ENCODE data around the gene TMEM53.

TMEM53 gene

DNA sequence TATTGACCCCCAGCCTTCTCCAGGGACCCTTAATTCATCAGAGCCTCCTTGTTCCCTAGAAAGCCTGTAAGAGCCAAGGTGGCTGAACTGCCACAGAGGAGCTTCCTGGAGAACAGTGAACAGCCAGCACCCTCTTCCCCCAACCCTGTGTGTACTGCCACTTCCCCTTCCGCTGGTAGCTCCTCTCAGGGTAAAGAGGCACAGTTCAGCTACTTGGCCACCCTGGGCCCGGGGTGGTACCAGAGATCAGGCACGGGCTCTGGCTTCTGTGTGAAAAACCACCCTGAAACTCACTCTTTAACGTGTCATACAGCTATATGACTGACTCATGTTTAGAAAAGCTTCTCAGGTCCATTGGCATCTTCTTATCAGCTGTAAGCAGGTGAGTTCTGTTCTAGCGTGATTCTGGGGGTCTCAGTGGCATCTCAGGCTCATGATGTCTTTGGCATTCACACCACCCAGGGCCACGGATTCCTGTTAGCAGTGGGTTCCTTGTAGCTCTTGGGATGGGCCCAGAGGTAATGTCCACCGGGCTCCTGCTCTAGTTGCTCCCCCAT lies 22.6 kb upstream of the TMEM53 start:
- no peak for DNase-seq

DNA sequence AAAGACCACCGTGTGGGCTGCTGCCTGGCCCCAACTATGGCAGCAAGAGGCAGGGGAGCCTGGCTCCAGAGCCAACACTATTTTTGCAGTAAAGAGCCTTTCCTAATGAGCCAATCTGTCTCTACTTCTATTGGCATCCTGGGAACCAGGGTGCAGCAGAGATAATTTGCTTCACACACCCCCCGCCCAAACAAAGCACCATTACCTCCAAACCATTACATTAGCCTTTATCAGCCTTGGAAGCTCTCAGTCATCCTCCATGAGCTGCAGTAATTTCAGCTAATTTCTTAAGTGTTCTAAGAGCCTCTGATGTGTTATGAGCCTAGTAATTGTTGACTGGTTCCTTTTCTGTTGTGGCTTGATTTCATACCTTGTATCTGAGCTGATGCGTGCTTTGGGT lies 21.8 kb upstream of the TMEM53 start:
- no peak for DNase-seq

DNA sequence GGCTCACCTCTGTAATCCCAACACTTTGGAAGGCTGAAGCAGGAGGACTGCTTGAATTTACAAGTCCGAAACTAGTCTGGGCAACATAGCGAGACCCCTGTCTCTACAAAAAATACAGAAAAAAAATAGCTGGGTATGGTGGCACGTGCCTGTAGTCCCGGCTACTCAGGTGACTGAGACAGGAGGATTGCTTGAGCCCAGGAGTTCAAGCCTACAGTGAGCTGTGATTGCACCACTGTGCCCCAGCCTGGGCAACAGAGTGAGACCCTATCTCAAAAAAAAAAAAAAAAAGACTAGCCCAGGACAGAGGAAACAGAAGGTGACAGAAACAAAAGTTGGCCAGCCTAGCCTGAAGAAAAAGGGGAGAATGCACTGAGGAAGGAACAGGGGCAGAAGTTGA lies 21.4 kb upstream of the TMEM53 start:
- DNase-seq, result no peak

DNA sequence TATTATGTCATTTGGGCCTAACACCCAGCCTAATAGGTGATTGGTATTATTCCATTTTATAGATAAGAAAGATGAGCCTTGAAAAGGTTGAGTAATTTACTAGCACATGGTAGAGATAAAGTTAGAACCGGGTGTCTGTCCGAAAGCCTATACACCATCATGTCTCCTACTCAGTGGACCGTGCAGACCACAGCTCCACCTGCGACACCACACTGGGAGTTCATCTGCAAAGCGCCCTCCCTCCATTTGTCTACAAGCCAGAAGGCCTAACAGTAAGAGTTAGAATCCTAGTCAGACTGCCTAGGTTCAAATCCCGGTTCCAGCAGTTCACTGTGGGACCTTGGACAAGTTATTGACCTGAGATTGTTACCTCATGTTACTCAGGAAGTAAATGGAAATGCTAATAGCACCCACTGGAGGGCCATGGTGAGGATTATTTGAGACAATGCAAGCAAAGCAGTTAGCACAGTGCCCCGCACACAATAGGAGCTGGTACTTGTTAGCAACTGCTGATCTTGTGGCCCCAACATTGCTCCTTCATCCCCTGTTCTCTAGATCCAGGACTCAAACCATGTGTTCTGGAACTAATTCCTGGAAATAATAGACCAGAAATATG lies 20.7 kb upstream of the TMEM53 start:
- no peak for DNase-seq

DNA sequence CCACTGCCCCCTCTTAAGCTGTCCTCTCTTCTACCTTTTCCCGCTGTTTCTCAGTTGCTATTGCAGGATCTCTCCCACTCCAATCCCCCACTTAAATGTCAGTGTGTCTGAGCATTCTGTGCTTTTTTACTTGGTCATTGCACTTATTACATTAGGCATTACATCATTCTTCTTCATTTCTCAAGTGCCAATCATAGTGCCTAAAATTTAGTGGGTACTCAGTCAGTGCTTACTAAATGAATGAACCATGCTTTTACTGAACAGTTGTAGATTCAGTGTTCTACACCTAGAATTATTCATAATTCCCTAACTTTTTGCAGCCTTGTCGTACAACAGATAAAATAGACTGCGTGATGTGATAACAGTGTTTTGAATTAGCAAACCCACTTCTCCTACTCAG lies 19.6 kb upstream of the TMEM53 start:
- no peak for DNase-seq

DNA sequence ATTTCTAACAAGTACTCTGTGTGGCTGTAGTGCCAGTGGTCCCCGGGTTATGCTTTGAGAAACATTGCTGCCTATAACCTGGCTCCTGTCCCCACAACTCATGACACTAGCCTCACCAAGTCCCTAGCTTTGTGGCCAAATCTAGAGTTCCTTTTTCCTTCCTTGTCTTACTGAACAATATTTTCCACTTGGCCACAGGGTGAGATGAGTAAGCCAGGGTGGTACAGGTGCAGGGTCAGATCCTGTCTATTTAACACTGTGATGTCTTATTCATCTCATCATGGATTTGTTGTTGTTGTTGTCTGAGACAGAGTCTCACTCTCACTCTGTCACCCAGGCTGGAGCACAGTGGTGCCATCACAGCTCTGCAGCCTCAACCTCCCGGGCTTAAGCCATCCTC lies 18.9 kb upstream of the TMEM53 start:
- no peak for DNase-seq

DNA sequence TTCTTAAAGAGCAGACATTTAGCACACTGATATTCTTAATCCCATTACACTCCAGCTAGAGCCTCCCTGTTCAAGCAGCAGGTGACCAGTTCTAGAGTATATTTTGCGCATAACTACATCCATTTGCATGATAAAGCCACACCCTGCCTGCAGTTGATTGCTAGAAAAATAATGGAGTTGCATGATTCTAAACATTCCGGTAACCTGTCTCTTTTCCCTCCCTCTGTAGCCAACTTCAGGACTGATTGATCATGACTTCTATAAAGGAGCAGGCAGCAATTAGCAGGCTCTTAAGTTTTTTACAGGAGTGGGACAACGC lies 15.1 kb upstream of the TMEM53 start:
- no peak for DNase-seq

DNA sequence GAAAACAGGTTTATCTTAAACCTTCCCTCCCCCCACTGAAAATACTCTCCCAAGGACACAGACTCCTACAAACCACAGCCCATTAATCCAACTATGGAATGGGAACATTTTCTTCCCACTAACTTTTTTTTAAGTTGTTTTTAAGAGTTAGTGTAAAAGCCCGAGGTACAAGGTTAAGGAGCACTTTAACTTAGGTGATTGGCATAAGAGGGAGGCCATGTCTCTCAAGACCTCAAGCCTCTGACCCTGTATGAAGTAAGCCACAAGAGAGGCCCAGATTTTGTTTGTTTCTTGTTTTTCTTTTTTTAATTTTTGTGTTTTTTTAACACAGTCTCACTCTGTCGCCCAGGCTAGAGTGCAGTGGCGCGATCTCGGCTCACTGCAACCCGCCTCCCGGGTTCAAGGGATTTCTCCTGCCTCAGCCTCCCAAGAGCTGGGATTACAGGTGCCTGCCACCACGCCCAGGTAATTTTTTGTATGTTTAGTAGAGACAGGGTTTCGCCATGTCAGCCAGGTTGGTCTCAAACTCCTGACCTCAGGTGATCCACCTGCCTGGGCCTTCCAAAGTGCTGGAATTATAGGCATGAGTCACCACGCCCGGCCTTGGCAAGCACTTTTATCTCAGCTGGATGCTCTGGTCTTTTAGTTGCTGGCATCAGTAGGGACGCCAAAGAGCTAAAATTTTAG lies 14.6 kb upstream of the TMEM53 start:
- no peak for DNase-seq

DNA sequence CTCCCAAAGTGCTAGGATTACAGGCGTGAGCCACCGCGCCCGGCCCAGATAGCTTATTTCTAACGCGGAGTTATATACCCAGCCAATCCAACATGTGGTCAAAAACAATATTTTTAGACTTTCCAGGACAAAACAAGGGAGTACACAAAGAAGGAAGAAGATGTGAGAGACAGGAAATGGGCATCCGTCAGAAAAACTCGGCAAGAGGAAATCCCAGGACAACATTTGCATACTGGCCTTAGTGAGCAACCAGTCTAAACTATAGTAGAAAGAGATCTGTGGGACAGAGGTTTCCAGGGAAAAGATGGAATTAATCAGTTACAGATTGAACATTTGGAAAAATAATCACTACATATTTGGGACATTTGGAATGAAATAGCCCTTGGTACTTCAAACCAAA lies 11.6 kb upstream of the TMEM53 start:
- DNase-seq, result no peak

DNA sequence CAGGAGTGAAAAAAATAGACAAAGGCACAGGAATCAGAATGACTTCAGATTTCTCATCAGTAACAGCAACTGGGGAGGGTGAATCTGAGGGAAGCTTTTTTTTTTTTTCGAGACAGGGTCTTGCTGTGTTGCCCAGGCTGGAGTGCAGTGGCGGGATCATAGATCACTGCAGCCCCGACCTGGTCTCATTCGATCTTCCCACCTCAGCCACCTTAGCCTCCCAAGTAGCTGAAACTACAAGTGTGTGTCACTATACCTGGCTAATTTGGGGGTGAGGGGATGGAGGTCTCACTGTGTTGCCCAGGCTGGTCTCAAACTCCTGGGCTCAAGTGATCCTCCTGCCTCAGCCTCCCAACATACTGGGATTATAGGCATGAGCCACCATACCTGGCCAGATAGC lies 10.9 kb upstream of the TMEM53 start:
- DNase-seq, result no peak

DNA sequence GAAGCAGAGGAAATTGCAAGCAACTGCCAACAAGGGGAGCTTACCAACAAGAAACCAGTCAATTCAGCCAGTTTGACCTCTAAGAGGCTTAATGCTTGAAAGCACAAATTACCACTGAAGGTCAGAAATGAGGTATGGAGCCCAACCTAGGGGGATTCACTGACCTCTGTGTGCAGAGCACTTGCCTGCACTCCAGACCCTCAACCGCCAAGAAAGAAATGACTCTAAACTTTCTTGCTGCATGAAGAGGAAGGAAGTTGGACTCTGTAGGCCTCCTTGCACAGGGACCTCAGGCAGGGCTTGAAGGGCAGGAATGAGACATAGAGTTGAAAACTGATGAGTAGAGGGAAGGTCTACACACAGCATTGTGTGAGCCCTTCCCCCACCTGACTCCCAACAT lies 10.2 kb upstream of the TMEM53 start:
- DNase-seq, result no peak

DNA sequence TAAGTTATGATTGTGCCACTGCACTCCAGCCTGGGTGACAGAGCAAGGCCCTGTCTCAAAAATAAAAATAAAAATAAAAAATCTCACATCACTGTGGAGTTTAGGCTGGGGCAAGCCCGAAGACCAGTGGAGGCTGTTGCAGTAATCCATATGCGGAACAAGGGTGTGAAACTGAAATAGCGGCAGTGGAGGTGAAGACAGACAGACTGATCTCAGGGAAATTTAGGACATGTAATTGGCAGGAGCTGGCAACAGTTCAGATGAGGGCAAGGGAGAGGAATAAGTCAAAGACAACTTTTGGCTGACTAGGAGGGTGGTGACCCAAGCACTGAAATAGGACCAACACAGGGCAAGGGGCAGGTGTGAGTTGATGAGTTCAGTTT lies 8.6 kb upstream of the TMEM53 start:
- DNase-seq, result no peak

DNA sequence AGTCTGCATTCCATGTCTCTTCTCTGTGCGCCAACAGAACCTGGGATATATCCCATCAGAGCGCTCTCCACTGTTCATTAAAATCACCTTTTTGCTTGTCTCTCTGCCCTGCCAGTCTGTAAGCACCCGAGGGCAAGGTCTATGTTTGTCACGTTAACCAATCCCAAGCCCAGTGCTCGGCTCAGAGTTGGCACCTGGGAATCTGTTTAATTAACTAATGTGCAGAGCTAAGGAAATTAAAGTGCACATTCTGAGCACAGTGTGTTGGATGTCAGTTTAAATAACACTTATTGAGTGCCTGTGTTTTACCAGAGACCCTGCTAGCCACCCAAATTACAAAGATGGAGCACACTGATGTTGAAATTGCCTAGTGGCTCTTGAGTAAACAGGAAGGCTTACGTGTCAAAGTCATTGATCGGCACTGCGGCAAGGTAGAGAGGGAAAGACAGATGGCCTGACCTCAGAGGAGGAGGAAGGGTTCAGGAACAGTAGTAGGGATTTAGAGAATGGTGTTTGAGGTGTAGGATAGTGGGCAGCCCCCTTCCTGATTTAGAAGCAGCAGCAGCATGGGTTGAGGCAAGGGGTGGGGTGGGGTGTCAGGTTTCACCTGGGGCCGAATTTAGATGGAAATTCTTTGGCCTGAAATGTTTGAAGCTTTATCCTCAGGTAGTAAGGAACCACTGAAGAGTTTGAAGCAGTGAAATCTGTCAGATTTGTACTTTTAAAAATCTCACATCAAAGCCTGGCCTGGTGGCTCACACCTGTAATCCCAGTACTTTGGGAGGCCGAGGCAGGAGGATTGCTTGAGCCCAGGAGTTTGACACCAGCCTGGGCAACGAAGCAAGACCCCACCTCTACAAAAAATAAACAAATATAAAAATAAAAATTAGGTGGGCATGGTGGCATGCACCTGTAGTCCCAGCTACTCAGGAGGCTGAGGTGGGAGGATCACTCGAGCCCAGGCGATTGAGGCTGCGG lies 7.9 kb upstream of the TMEM53 start:
- no peak for DNase-seq

DNA sequence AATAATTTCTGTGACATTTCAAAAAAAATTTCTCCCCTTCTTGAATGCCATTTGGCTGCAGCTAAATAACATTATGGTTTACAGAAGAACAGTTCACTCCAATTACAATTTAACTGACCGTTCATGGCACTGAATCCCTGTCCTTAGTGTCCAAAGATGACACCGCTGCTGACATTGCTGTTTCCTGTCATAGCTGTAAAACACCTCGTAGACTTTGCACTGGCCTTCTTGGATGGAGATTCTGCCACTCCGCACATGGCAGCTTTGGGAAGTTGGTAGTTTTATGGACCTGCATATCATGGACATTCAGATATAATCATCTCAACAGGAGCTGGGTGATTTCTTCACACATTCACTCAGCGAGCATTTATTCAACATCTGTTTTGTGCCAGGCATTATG lies 5.2 kb upstream of the TMEM53 start:
- DNase-seq, result no peak

DNA sequence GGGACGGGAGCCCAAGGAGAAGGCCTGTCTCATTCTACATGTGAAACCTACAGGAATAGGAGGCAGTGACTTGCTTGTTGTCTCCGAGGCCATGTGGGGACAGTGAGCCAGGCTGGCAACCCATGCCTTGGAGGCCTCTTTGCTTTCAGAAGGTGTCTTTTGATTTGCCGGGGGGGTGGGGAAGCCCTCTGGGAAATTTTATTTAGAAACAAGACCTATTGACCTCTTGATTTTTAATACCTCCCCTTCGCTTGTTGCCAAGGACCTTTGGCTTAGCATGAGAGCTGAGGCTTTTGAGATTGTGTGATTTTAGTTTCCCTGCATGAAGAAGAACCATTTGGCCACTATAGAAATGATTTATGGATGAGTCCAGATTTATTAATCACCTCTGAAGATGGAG lies 4.3 kb upstream of the TMEM53 start:
- DNase-seq, result no peak

DNA sequence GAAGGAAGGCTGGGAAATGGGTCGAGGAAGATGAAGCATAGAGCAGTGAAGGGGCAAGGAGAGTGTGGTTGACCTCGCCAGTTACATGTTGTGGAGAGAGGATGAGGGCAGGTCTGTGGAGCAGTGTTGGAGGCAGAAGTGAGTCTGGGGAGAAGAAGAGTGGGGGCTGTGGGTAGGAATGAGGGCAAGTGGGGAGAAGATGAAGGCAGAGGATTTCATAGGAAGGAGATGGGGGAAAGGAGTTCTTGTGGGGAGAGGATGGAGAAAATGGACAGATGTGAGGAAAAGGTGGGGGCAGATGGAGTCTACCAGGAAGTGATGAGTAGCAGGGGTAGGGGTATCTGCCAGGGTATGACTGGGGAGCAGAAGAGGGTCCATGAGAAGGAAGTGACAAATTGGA lies 3.8 kb upstream of the TMEM53 start:
- DNase-seq, result no peak

DNA sequence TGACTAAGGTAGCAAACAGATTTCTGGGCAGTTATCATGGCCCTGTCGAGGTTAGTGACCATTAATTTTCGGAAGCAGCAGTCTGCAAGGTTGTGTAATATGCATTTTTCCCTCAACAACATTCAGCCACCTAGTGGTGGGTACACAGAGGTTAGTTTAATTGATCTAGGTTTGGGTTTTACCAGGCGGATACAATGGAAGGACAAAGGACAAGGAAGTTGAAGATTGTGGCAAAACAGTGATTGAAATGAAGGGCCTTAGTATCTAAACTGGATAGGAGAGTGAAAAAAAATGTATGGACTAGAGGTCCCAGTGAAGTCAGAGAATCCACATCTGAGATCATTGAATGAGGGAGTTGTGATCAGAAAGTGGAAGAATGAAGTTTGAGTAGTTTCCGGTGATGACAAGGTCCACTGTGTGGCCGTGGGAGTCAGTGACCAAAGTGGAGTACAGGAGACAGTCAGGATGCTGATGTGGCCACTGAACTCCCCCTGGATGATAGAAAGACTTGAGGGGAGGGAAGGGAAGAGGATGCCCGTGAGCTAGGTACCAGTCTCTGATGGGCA lies 3.0 kb upstream of the TMEM53 start:
- no peak for DNase-seq

DNA sequence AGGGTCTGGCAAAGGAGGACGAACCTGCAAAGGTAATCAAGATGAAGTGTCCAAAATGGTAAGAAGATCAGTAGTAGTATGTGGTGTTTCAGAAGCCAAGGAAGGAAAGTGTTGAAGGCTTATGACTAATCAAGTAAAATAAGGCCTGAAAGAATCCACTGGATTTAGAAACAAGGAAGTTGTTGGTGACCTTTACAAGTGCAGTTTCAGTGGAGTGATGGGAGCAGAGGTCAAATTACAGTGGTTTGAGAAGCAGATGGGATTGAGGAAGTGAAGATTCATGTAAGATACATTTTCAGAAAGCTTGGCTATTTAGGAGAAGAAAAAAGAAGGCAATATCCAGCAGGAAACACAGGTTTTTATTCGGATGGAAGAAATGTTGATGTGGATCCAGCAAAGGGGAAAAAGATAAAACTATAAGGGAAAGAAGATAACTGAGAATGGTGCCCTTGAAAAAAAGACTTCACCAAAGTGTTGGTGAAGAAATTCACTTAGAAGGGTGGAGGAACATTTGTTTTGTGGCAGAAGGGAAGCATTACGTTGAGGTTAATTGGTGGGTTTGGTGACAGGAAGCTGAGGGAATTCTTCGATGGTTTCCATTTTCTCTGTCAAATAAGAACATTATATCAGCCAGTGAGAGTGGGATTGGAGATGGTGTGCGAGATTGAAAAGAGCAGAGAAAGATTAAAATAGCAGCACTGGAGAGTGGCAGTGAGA lies 2.4 kb upstream of the TMEM53 start:
- no peak for DNase-seq

DNA sequence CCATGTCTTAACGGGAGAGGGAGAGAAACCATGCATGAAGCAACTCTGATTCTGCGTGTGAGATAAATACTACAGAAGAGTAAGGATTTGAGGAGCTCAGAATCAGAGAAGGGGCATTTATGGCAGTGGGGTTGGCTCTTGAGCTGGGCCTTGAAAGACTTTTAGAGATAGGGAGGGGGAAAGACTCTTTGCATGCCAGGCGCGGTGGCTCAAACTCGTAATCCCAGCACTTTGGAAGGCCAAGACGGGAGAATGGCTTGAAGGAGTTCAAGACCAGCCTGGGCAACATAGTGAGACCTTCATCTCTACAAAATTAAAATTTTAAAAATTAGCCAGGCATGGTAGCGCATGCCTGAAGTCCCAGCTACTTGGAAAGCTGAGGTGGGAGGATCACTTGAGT lies 905 bp upstream of the TMEM53 start:
- DNase-seq, result no peak

DNA sequence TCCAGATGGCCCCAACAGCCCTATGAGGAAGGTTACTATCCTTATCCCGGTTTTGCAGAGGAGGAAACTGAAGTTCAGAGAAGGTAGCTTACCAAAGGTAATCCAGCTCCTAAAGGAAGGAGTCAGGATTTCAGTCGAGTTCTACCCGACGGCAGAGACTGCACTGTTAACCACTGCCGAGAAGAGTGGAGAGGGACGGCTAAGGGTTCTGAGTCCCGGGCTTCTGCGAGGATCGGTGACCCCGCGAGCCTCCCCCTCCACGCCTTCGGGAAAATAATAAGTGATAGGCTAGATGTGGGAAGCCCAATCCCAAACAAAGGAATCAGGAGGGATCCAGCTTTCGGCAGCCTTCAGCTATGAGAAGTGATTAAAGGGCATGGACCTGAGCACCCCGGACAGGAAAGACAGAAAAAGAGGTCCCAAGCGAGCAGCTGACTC lies 587 bp downstream of the TMEM53 start:
- DNase-seq, result no peak

DNA sequence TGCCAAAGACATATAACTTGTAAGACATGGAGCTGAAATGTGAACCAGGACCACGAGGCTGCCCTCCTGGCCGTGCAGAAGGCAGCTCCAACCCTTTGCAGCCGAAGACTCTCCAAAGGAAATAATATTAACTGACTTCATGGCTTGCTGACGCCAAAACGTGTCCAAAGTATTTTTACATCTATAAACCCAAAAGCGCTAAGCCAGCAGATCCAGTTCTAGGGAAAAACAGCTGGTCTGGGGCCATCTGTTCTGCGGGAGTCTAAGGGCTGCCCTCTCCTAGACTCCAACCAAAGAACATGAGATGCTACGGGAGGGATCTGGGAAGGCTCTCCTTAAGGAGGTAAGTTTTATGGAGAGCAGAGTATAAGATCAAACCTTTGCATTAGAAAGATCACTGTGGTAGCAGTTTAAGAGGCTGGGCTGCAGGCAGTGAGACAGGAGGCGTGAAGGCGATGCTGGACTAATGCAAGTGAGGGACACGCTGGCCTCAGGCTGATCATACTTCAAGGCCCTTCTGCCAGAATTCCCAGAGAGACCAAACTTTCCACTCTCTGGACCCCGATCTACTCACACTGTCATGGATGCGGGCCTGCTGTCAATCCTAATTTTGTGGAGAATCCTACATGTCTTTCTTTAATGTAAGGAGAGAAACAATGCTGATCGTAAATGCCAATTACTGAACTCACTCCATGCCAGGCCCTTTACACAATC lies 1.2 kb downstream of the TMEM53 start:
- DNase-seq, result no peak
